OCI-LY7 (cell line): ENCODE results near the gene ALKAL2.

Experiments
- EZH2phosphoT487 ChIP-seq: fragments of 200-600 bp; sonication (generic); IDR thresholded peaks from 2 replicates; pipeline ENCODE4 v1.6.1; 2018; ENCODE audit warnings: low read depth, borderline replicate concordance, mild to moderate bottlenecking, mixed run types, antibody characterized with exemption, low read length, moderate library complexity, mixed read lengths
- TF ChIP-seq, protein P1 (sequence below): fragments of 200-600 bp; sonication (generic); conservative IDR thresholded peaks from 2 replicates; pipeline ENCODE4 v1.5.1; 2014; ENCODE audit warnings: mild to moderate bottlenecking, antibody characterized with exemption, low read length, moderate library complexity, mixed read lengths

DNA sequence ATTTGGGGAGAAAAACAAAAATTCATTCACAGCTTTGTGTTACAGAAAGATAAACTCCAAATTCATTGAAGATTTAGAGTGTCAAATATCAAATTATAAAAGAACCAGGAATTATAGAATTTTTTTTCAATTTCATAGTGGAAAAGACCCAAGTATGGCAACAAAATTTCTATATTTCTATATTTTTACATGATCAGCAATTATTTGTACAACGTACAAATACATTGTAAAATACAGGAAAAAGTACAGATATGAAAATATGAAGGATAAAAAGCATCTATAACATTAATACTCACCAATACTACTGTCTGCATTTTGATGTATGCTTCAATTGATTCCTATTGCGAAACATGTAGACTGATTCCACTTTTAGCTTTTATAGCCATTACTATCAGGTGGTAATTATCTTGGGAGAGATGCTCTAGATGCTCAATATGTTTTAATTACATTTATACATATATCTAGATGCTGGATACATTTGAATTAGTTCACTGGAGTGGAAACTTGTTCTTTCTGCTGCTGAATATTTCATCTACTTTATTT lies 28.0 kb downstream of the ALKAL2 start:
- TF ChIP-seq, protein P1, sequence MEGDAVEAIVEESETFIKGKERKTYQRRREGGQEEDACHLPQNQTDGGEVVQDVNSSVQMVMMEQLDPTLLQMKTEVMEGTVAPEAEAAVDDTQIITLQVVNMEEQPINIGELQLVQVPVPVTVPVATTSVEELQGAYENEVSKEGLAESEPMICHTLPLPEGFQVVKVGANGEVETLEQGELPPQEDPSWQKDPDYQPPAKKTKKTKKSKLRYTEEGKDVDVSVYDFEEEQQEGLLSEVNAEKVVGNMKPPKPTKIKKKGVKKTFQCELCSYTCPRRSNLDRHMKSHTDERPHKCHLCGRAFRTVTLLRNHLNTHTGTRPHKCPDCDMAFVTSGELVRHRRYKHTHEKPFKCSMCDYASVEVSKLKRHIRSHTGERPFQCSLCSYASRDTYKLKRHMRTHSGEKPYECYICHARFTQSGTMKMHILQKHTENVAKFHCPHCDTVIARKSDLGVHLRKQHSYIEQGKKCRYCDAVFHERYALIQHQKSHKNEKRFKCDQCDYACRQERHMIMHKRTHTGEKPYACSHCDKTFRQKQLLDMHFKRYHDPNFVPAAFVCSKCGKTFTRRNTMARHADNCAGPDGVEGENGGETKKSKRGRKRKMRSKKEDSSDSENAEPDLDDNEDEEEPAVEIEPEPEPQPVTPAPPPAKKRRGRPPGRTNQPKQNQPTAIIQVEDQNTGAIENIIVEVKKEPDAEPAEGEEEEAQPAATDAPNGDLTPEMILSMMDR, result no peak
- no peak for TF ChIP-seq EZH2phosphoT487
